Endothelial cell (in vitro differentiated cells): ENCODE measurements around the gene PPP2R3B. TPM values are rescaled to one million over a fixed set of nuclear protein-coding genes. Genes with fewer than 3 reads are reported as not detected.
"Not testable (repeated sequence)": the region's sequence is repeated elsewhere in the genome, so short reads cannot be mapped to it uniquely, and the experiment has no call there.

ENCODE experiments used
- DNase-seq: peaks from one replicate; pipeline ENCODE4 v3.0.0; 2021; ENCODE audit warnings: low spot score
- H3K27ac Mint-ChIP-seq: one replicate; pipeline ENCODE4 v1.8.0; 2021; ENCODE audit warnings: mixed read lengths, inconsistent platforms; ENCODE audit not compliant: unreplicated experiment
- H3K27me3 Mint-ChIP-seq: one replicate; pipeline ENCODE4 v1.8.0; 2021; ENCODE audit warnings: mild to moderate bottlenecking, moderate library complexity, mixed read lengths, inconsistent platforms; ENCODE audit not compliant: unreplicated experiment
- H3K36me3 Mint-ChIP-seq: one replicate; pipeline ENCODE4 v1.8.0; 2021; ENCODE audit warnings: mild to moderate bottlenecking, low read depth, mixed read lengths, inconsistent platforms; ENCODE audit not compliant: unreplicated experiment
- H3K4me1 Mint-ChIP-seq: one replicate; pipeline ENCODE4 v1.8.0; 2021; ENCODE audit warnings: mild to moderate bottlenecking, mixed read lengths, inconsistent platforms; ENCODE audit not compliant: unreplicated experiment
- H3K4me3 Mint-ChIP-seq: one replicate; pipeline ENCODE4 v1.8.0; 2021; ENCODE audit warnings: mild to moderate bottlenecking, mixed read lengths, inconsistent platforms; ENCODE audit not compliant: unreplicated experiment
- H3K9me3 Mint-ChIP-seq: one replicate; pipeline ENCODE4 v1.8.0; 2021; ENCODE audit warnings: mixed read lengths, inconsistent platforms; ENCODE audit not compliant: unreplicated experiment
- total RNA-seq: library from RNA; stranded (reverse); fragmentation: NEBNext Ultra II Directional; extraction: Animal tissue kit (Norgen Biotek cat#: 25700); gene quantifications from one replicate; pipeline ENCODE4 v1.2.1, GENCODE V29; 2021; ENCODE audit not compliant: unreplicated experiment
- TF ChIP-seq, protein P1 (sequence below): fragments of 200-600 bp; sonication (generic); IDR thresholded peaks from one replicate; pipeline ENCODE4 v1.5.0; 2021; ENCODE audit warnings: antibody characterized with exemption; ENCODE audit not compliant: unreplicated experiment

PPP2R3B gene
- total RNA-seq, 1 donor from 2014 or later: 44.0 TPM

DNA sequence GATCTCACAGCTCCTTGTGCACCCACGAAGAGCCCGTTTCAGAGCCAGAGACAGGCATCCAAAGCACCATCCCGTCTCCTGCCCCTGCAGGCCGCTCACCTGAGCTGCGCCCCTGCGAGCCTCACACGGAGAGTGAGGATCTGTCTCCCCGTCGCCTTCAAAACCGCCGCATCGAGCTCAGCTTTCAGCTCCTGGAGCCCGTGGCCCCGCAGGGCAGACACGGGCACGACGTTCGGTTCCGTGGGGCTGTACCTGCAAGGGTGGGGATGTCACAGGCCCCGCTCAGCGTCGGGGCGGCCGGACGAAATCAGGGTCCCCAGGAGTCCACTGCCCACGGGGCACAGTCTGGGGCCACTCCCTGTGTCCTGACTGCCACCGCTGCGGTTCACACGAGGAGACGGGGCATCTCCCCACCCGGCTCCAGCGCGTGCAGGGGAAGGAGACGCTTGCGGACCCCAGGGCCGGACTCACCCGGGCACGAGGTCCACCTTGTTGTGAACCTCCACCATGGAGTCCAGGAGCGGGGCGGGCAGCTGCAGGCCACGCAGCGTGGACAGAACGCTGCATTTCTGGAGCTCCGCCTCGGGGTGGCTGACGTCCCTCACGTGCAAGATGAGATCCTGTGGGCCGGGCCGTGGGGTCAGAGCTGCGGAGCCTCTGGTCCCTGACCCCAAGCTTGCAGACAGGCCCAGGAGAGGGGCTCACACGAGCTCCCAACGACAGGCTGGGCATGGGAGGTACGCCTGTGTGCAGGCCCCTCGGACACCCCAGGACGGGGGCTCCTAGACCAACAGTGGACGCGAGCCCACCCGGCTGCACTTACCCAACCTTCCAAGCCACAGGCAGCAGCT is 79.2 kb downstream of the PPP2R3B start:
- H3K9me3 Mint-ChIP-seq: no peaks in the 10 kb centered on the region
- no peak overlapping the region for H3K27ac Mint-ChIP-seq
- no peak for DNase-seq
- H3K4me3 Mint-ChIP-seq: no peak overlapping the region
- peaks cover 10% of the 10 kb centered on the region for H3K27me3 Mint-ChIP-seq
- no peaks in the 10 kb centered on the region for H3K4me1 Mint-ChIP-seq
- peaks cover 33% of the 10 kb centered on the region for H3K36me3 Mint-ChIP-seq
- TF ChIP-seq, protein P1, sequence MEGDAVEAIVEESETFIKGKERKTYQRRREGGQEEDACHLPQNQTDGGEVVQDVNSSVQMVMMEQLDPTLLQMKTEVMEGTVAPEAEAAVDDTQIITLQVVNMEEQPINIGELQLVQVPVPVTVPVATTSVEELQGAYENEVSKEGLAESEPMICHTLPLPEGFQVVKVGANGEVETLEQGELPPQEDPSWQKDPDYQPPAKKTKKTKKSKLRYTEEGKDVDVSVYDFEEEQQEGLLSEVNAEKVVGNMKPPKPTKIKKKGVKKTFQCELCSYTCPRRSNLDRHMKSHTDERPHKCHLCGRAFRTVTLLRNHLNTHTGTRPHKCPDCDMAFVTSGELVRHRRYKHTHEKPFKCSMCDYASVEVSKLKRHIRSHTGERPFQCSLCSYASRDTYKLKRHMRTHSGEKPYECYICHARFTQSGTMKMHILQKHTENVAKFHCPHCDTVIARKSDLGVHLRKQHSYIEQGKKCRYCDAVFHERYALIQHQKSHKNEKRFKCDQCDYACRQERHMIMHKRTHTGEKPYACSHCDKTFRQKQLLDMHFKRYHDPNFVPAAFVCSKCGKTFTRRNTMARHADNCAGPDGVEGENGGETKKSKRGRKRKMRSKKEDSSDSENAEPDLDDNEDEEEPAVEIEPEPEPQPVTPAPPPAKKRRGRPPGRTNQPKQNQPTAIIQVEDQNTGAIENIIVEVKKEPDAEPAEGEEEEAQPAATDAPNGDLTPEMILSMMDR: no peak

DNA sequence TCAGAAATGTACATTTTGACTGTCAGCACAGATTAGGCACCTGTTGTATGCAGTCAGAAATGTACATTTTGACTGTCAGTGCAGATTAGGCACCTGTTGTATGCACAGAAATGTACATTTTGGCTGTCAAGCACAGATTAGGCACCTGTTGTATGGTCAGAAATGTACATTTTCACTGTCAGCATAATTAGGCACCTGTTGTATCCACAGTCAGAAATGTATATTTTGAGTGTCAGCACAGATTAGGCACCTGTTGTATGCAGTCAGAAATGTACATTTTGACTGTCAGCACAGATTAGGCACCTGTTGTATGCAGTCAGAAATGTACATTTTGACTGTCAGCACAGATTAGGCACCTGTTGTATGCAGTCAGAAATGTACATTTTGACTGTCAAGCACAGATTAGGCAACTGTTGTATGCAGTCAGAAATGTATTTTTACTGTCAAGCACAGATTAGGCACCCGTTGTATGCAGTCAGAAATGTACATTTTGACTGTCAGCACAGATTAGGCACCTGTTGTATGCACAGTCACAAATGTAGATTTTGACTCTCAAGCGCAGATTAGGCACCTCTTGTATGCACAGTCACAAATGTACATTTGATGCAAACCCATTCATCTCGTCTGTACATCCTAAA is 80.0 kb downstream of the PPP2R3B start:
- not testable (repeated sequence) for DNase-seq, H3K4me1 Mint-ChIP-seq, H3K9me3 Mint-ChIP-seq, H3K27me3 Mint-ChIP-seq, H3K27ac Mint-ChIP-seq, H3K4me3 Mint-ChIP-seq
- peaks cover 31% of the 10 kb centered on the region for H3K36me3 Mint-ChIP-seq

DNA sequence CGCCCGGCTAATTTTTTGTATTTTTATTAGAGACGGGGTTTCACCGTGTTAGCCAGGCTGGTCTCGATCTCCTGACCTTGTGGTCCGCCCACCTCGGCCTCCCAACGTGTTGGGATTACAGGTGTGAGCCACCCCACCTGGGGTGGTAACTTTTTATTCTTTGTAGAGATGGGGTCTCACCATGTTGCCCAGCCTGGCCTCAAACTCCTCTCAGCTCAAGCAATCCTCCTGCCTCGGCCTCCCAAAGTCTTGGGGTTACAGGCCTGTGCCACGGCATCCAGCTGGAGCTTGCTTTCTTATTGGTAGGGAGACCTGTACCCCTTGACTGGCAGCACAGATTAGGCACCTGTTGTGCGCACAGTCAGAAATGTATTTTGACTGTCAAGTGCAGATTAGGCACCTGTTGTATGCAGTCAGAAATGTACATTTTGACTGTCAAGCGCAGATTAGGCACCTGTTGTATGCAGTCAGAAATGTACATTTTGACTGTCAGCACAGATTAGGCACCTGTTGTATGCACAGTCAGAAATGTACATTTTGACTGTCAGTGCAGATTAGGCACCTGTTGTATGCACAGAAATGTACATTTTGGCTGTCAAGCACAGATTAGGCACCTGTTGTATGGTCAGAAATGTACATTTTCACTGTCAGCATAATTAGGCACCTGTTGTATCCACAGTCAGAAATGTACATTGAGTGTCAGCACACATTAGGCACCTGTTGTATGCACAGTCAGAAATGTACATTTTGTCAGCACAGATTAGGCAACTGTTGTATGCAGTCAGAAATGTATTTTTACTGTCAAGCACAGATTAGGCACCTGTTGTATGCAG is 80.7 kb downstream of the PPP2R3B start:
- not testable (repeated sequence) for H3K9me3 Mint-ChIP-seq, H3K4me1 Mint-ChIP-seq, H3K27ac Mint-ChIP-seq, H3K4me3 Mint-ChIP-seq, DNase-seq, H3K27me3 Mint-ChIP-seq
- H3K36me3 Mint-ChIP-seq: peaks cover 30% of the 10 kb centered on the region

DNA sequence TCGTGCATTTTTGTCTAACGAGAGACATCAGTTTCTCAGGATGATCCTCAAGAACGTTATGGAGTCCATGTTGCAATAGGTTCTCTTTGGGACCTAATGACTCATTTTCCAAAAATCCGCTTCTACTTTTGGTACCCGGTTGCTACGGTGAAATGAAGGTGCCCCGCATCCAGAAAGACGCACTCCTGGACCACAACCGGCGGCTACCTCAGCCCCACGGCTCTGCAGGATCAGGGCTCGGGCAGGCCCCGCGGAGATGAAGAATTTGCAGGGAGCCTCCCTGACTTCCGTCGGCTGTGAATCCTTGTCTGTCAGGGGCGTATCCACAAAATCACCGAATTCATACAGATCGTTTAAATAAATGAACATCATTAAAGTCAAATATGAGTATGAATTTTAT is 83.7 kb downstream of the PPP2R3B start:
- no peaks in the 10 kb centered on the region for H3K27me3 Mint-ChIP-seq

DNA sequence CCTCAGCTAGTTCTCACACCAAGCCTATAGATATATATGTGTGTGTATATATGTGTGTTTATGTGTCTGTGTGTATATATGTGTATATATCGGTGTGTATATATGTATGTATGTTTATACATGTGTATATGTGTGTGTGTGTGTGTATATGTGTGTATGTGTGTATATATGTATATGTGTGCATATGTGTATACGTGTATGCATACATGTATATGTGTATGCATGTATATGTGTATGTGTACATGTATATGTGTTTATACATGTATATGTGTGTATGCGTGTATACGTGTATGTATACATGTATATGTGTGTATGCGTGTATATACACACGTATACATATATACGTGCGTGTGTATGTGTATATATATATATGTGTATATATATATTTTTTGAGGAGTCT is 86.4 kb downstream of the PPP2R3B start:
- no peak overlapping the region for H3K27ac Mint-ChIP-seq
- no peaks in the 10 kb centered on the region for H3K9me3 Mint-ChIP-seq
- DNase-seq: no peak
- no peaks in the 10 kb centered on the region for H3K4me1 Mint-ChIP-seq
- H3K27me3 Mint-ChIP-seq: no peaks in the 10 kb centered on the region
- peaks cover 19% of the 10 kb centered on the region for H3K36me3 Mint-ChIP-seq
- TF ChIP-seq, protein P1: no peak
- H3K4me3 Mint-ChIP-seq: no peak overlapping the region

More for the DNA sequence above, 83.7 kb downstream of the PPP2R3B start:
- DNase-seq: no peak
- TF ChIP-seq, protein P1: no peak
- Mint-ChIP-seq H3K4me3 (no peak overlapping the region), H3K36me3 (peaks cover 17% of the 10 kb centered on the region), H3K27ac (no peak overlapping the region), H3K4me1 (no peaks in the 10 kb centered on the region), H3K9me3 (no peaks in the 10 kb centered on the region)
